Measurements from ENCODE around the gene PRPF8. TPM values are rescaled to one million over a fixed set of nuclear protein-coding genes. Genes with fewer than 3 reads are reported as not detected.

PRPF8 gene
- total and polyA plus RNA-seq, 2 of the 8 experiments (the other 6 are each of a cell fraction or from before 2014, with no cell fraction given): 329 to 337 TPM

- Histone ChIP-seq H4K20me1 (replicated peaks in 1 of 2; ENCODE audit: control insufficient read depth in 1 of 2, insufficient read depth in 2 of 2, low read length in 2 of 2) (peaks cover 8 to 9% of the 10 kb centered on the region in 2 experiments), H4K8ac (ENCODE audit: extremely low read depth, insufficient read depth, low read length) (no peak overlapping the region), H2AK5ac (ENCODE audit: low read depth, low read length) (no peak overlapping the region), H3K9ac (replicated peaks in 1 of 4; ENCODE audit: extremely low read depth in 1 of 4, low read depth in 3 of 4, low read length in 3 of 4) (no peak overlapping the region), H2BK20ac (ENCODE audit: low read length) (no peak overlapping the region), H3K36me3 (ENCODE audit: control insufficient read depth in 2 of 4, insufficient read depth in 4 of 4, low read length in 3 of 4) (peaks cover 47 to 81% (median 72%) of the 10 kb centered on the region in 4 experiments), H3K4me1 (replicated peaks in 1 of 4; ENCODE audit: control insufficient read depth in 3 of 4, insufficient read depth in 4 of 4, low read length in 3 of 4) (no peaks in the 10 kb centered on the region), H3K9me3 (ENCODE audit: insufficient read depth in 2 of 2, low read depth in 1 of 2, low read length in 1 of 2) (peaks cover 0 to 2% of the 10 kb centered on the region in 2 experiments; a peak in 1 of 4 replicates), H3K79me2 (ENCODE audit: control insufficient read depth in 1 of 2, insufficient read depth in 2 of 2, low read length in 2 of 2) (no peaks in the 10 kb centered on the region), H3K18ac (ENCODE audit: extremely low read depth, low read length) (no peak overlapping the region), H3K27ac (ENCODE audit: low read depth, low read length) (no peak overlapping the region), H2BK120ac (replicated peaks; ENCODE audit: low read depth, low read length) (no peak overlapping the region), H3K4ac (replicated peaks; ENCODE audit: insufficient read length, low read depth, low read length) (no peak overlapping the region), H4K91ac (replicated peaks; ENCODE audit: insufficient read length, low read length) (no peak overlapping the region), H3K27me3 (replicated peaks in 1 of 4; ENCODE audit: control insufficient read depth in 3 of 4, extremely low read depth in 1 of 4, insufficient read depth in 3 of 4, low read length in 3 of 4) (no peaks in the 10 kb centered on the region), H4K5ac (ENCODE audit: insufficient read length, low read depth, low read length) (no peak overlapping the region), H2BK12ac (ENCODE audit: low read depth, low read length) (no peak overlapping the region), H3K23ac (ENCODE audit: insufficient read length) (no peak overlapping the region), H3K4me3 (ENCODE audit: extremely low read depth in 1 of 4, insufficient read depth in 2 of 4, low read depth in 3 of 4, low read length in 4 of 4) (no peak overlapping the region), H2AFZ (ENCODE audit: low read length) (no peak overlapping the region), H3K23me2 (ENCODE audit: low read depth, low read length) (no peaks in the 10 kb centered on the region), H3K14ac (ENCODE audit: insufficient read length) (no peak overlapping the region), H2BK5ac (ENCODE audit: low read depth, low read length) (no peak overlapping the region), H2BK15ac (ENCODE audit: low read length) (no peak overlapping the region), H3K4me2 (ENCODE audit: insufficient read depth in 1 of 2, low read depth in 2 of 2, low read length in 2 of 2) (no peak overlapping the region), H3K79me1 (ENCODE audit: low read depth, low read length) (no peaks in the 10 kb centered on the region), H3K56ac (replicated peaks; ENCODE audit: insufficient read length, low read depth, low read length) (no peak overlapping the region)
- no peak for DNase-seq (ENCODE audit: low read depth in 1 of 2, low spot score in 2 of 2)
- no peak for FAIRE-seq
- ChIA-PET CTCF (ENCODE audit: partially characterized antibody) (interaction anchor here (0.7 to 5.9 kb wide), 12 partner anchors 7 to 204 kb away, joined by 3 to 60 read pairs (median 4); partner anchors contain the start of gene RILP), POLR2A (ENCODE audit: partially characterized antibody) (interaction anchor here (0.8 to 9.6 kb wide), 9 partner anchors 9 to 23 kb away, joined by 4 to 65 read pairs (median 7); partner anchors contain the start of gene RILP)
- WGBS, 2 experiments (ENCODE audit: extremely low coverage in 1 of 2, insufficient coverage in 1 of 2, insufficient read length in 1 of 2, insufficient replicate concordance in 2 of 2, low coverage in 1 of 2, low lambda C conversion rate in 2 of 2, missing lambda C conversion rate in 1 of 2): 92% methylated on average over 12 of the region's 12 CpGs; no CpG with 5 or more reads in 1 of the 2 experiments
- TF ChIP-seq CHD2 (IDR thresholded peaks at IDR 0.05; ENCODE audit: low read length) (no peak), BACH1 (IDR thresholded peaks at IDR 0.05; ENCODE audit: low read length) (no peak), TBP (IDR thresholded peaks at IDR 0.05; ENCODE audit: low read depth, low read length) (no peak), RFX5 (IDR thresholded peaks at IDR 0.05; ENCODE audit: borderline replicate concordance, low read depth, low read length) (no peak)
These were observed 23.6 kb downstream of the PRPF8 start for GRCh38 chr17:1661045-1661444.
